Endothelial cell of umbilical vein (primary cell): ENCODE results near the gene C1QTNF8.

ENCODE experiments used
- CTCF ChIP-seq, 2 donors: IDR thresholded peaks; 1 replicate in 1 of 2; 2 replicates in 1 of 2; pipeline ENCODE4 v1.5.1; 2011; ENCODE audit warnings: low read length in 2 of 2, mild to moderate bottlenecking in 2 of 2, moderate library complexity in 2 of 2, control low read depth in 1 of 2, inconsistent platforms in 1 of 2, low read depth in 1 of 2; ENCODE audit not compliant: insufficient read depth in 1 of 2; ENCODE audit errors: extremely low read depth in 1 of 2
- EZH2 ChIP-seq: IDR thresholded peaks from 2 replicates; pipeline ENCODE4 v1.6.1; 2012; ENCODE audit warnings: borderline replicate concordance, low read depth, mild to moderate bottlenecking, moderate library complexity, low read length, inconsistent platforms; ENCODE audit not compliant: severe bottlenecking
- JUN ChIP-seq: IDR thresholded peaks from 2 replicates; pipeline ENCODE4 v1.6.1; 2011; ENCODE audit warnings: borderline replicate concordance, low read depth; ENCODE audit not compliant: insufficient read length, insufficient read depth

- no peak for TF ChIP-seq EZH2
- TF ChIP-seq CTCF (IDR thresholded peaks at IDR 0.05; ENCODE audit: extremely low read depth in 1 of 2, insufficient read depth in 1 of 2, low read depth in 1 of 2, low read length in 2 of 2) = no peak
- no peak for TF ChIP-seq JUN
Observed at GRCh38 chr16:1142911-1143310, 46.9 kb upstream of the C1QTNF8 start.
